ENCODE data around the gene GABRA5.

The GABRA5 gene

DNA sequence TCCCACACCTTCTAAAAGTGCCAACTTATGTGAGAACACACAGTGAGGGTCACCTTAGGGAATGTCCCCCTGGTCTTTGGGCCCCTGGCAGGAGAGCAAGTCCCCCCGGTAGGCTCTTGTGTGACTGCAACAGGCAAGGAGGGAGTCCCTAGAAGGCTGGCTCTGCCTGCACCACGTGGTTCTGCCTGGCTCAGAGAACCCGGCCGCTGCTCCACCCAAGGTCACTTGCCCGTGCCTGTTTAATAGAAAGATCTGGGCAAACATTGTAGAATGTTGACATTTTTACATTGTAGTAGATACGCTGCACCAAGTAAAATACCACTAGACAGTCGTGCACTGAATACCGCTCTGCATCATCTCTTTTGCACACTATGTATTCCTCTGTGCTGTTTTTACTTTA, 21.9 kb downstream of the GABRA5 start:
- H3K4me3 ChIP-seq (ENCODE audit: low read depth, low read length) = no peak overlapping the region
- TF ChIP-seq, protein P1, sequence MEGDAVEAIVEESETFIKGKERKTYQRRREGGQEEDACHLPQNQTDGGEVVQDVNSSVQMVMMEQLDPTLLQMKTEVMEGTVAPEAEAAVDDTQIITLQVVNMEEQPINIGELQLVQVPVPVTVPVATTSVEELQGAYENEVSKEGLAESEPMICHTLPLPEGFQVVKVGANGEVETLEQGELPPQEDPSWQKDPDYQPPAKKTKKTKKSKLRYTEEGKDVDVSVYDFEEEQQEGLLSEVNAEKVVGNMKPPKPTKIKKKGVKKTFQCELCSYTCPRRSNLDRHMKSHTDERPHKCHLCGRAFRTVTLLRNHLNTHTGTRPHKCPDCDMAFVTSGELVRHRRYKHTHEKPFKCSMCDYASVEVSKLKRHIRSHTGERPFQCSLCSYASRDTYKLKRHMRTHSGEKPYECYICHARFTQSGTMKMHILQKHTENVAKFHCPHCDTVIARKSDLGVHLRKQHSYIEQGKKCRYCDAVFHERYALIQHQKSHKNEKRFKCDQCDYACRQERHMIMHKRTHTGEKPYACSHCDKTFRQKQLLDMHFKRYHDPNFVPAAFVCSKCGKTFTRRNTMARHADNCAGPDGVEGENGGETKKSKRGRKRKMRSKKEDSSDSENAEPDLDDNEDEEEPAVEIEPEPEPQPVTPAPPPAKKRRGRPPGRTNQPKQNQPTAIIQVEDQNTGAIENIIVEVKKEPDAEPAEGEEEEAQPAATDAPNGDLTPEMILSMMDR (IDR thresholded peaks at IDR 0.05; ENCODE audit: borderline replicate concordance, insufficient read depth, low read depth, low read length) = no peak

DNA sequence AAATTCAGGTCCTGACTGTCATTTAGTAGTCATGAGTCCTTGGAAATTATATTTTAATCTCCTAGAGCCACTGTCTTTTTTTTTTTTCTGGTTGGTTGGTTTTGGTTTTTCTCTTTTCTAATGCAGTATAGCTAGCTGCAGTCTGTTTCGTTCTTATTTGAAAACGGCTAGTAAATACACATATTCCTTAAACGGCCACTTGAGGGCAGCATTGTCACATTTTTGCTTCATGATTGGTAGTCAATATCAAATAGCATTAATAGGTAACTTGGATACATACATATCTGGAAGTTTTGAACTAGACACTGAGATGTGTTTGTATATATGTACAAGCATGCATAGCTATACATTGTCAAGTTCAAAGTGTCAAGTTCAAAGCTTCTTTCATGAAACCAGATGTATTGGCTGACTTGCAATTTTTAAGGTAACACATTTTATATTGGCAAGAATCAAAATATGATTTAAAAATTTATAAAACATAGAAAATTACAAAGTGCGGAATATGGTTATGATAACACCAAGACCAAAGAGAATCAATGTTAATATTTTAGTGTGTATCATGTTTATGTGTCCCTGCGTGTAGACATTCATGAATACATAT, 22.5 kb downstream of the GABRA5 start:
- H3K4me3 ChIP-seq (ENCODE audit: low read depth, low read length) = no peak overlapping the region

DNA sequence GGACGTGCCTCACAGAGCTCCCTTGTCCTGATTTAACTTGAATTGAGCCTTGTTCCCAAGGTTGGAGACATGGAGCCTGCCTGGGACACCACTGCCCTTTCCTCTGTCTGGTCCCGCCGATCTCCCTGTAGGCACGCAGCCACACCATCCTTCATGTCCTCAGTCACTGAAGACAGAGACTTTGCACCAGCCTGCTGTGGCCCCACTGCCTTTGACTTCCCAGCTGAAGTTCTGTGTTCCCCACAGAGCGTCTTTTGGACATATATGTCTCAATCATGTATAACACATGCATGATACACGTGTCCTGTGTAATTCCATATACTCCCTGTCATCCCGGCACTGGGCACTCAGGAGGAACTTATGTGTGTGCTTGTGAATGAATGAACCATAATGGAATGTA, 23.6 kb downstream of the GABRA5 start:
- no peak overlapping the region for H3K4me3 ChIP-seq (ENCODE audit: low read depth, low read length)
- TF ChIP-seq, protein P1 (IDR thresholded peaks at IDR 0.05; ENCODE audit: borderline replicate concordance, insufficient read depth, low read depth, low read length) = no peak

More for the DNA sequence above, 22.5 kb downstream of the GABRA5 start:
- TF ChIP-seq, protein P1 (IDR thresholded peaks at IDR 0.05; ENCODE audit: borderline replicate concordance, insufficient read depth, low read depth, low read length) = peak; percentile 13; the same call in 1 of the 2 replicates

DNA sequence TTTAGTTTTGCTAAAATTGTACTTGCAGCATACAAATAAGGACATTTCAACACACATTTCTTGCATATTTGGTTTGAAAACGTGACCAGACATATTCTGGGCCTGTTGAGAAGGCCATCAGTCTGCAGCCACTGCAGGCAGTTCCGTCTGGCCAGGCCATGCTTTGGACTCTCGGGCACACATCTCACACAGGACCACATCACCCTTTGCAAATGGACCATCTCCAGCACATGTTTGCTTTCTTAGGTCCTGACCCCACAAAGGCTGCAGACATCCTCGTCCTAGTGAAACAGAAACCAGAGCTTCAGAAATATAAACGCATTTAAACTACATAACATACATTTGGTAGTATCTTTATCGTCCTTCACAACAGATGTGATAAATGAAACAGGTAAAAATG, 24.1 kb downstream of the GABRA5 start:
- H3K4me3 ChIP-seq (ENCODE audit: low read depth, low read length) = no peak overlapping the region
- TF ChIP-seq, protein P1 (IDR thresholded peaks at IDR 0.05; ENCODE audit: borderline replicate concordance, insufficient read depth, low read depth, low read length) = no peak

DNA sequence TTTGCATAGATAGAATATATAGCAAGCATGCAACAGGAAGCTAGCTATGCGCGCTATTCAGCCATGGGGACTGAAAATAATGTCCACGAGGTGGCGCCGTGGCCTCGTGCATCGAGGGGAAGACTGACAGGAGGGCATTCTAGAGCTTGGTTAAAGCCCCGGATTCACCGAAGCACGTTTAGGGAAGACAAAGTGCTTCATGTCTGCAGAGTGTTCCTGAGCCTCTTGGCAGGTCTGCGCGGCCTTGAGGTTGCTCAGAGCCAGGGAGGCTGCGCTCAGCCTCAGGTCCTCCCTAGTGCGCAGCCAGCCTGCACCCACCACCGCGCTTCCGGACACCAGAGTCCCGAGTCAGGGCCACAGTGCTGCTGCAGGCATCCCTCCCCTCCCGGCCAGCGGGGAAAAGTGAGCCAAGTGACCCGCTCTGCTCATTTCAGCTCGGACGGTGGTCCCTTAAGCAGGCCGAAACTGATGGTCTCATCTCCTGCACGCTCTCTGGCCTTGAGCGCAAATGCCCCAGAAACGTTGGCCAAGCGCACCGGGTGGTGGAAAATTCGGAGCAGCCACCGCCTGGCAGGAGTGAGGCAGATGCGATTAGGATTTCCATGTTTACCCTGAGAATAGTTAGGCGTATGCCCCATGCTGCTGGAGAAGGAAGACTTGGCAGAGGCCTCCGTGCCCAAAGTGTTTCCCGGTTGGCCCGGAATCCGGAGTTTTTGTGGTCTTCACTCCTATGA, 24.8 kb downstream of the GABRA5 start:
- no peak overlapping the region for H3K4me3 ChIP-seq (ENCODE audit: low read depth, low read length)

DNA sequence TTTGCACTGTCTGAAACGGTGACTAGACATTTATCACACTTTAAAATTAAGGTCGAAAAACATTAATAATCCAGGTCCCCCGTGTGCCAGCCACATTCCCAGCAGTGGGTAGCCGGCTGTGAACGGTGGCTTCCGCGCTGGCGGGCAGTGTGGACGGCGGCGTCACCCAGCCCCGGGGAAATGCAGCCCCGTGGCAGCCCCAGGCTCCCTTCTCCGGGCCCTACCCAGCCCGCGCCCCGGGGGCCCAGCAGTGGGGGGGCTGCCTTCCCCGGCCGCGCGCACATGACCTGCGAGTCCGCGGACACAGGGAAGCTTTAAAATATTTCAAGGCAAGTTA, 25.3 kb downstream of the GABRA5 start:
- no peak overlapping the region for H3K4me3 ChIP-seq (ENCODE audit: low read depth, low read length)
- TF ChIP-seq, protein P1 (IDR thresholded peaks at IDR 0.05; ENCODE audit: borderline replicate concordance, insufficient read depth, low read depth, low read length) = no peak

More for the DNA sequence above, 24.8 kb downstream of the GABRA5 start:
- TF ChIP-seq, protein P1 (IDR thresholded peaks at IDR 0.05; ENCODE audit: borderline replicate concordance, insufficient read depth, low read depth, low read length) = peak; percentile 39; the same call in 1 of the 2 replicates

DNA sequence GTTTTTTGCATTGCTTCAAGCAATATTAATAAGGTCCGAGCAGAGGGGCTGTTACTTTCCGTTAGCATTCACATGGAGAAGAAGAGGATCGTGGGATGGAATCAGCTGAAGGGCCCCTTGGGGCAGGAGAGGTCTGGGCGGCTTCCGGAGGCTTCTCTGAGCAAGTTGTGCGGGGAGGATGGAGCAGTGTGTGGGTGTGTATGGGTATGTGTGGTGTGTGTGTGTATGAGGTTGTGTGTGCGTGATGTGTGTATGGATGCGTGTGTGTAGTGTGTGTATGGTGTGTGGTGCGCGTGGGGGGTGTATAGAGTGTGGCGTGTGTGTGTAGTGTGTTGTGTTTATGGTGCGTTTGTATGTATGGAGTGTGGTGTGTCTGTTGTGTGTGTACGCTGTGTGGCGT, 25.8 kb downstream of the GABRA5 start:
- TF ChIP-seq, protein P1 (IDR thresholded peaks at IDR 0.05; ENCODE audit: borderline replicate concordance, insufficient read depth, low read depth, low read length) = no peak
- no peak overlapping the region for H3K4me3 ChIP-seq (ENCODE audit: low read depth, low read length)
